H9 (cell line): ENCODE results near the gene ZNF433. TPM values are rescaled to one million over a fixed set of nuclear protein-coding genes. Genes with fewer than 3 reads are reported as not detected.

ENCODE experiments used
- DNase-seq: peaks from one replicate; pipeline ENCODE4 v3.0.0-alpha.2; 2017
- H2AFZ ChIP-seq: one replicate; pipeline ENCODE4 v1.6.1; 2013; ENCODE audit warnings: mild to moderate bottlenecking, low read length, control low read depth, moderate library complexity
- H2AK5ac ChIP-seq: 2 replicates; pipeline ENCODE4 v1.6.1; 2013; ENCODE audit warnings: low read length, control low read depth, mixed read lengths; ENCODE audit not compliant: insufficient read length
- H2BK120ac ChIP-seq: one replicate; pipeline ENCODE4 v1.6.1; 2013; ENCODE audit warnings: low read depth, mild to moderate bottlenecking, low read length, control low read depth, inconsistent platforms; ENCODE audit not compliant: poor library complexity, severe bottlenecking
- H2BK12ac ChIP-seq: 2 replicates; pipeline ENCODE4 v1.6.1; 2013; ENCODE audit warnings: low read length, control low read depth, mixed read lengths, low read depth; ENCODE audit not compliant: insufficient read length
- H2BK15ac ChIP-seq: 2 replicates; pipeline ENCODE4 v1.6.1; 2013; ENCODE audit warnings: low read depth, low read length, control low read depth
- H2BK20ac ChIP-seq: one replicate; pipeline ENCODE4 v1.6.1; 2013; ENCODE audit warnings: low read depth, mild to moderate bottlenecking, low read length, control low read depth, inconsistent platforms; ENCODE audit not compliant: poor library complexity, severe bottlenecking
- H2BK5ac ChIP-seq: 2 replicates; pipeline ENCODE4 v1.6.1; 2013; ENCODE audit warnings: low read length, control low read depth, mixed read lengths; ENCODE audit not compliant: insufficient read length
- H3K14ac ChIP-seq: 2 replicates; pipeline ENCODE4 v1.6.1; 2013; ENCODE audit warnings: low read length, control low read depth; ENCODE audit not compliant: insufficient read depth
- H3K18ac ChIP-seq: 2 replicates; pipeline ENCODE4 v1.6.1; 2013; ENCODE audit warnings: low read depth, mild to moderate bottlenecking, mixed read lengths, low read length, control low read depth; ENCODE audit not compliant: insufficient read length
- H3K23ac ChIP-seq: 2 replicates; pipeline ENCODE4 v1.6.1; 2013; ENCODE audit warnings: low read length, control low read depth, mixed read lengths, low read depth; ENCODE audit not compliant: insufficient read length
- H3K23me2 ChIP-seq: 2 replicates; pipeline ENCODE4 v1.6.1; 2013; ENCODE audit warnings: low read depth, mild to moderate bottlenecking, mixed read lengths, low read length, control low read depth; ENCODE audit not compliant: insufficient read length, poor library complexity, severe bottlenecking
- H3K27ac ChIP-seq: 2 replicates; pipeline ENCODE4 v1.5.1; 2013; ENCODE audit warnings: low read length, control low read depth, mixed read lengths, low read depth; ENCODE audit not compliant: insufficient read length
- H3K27me3 ChIP-seq: 2 replicates; pipeline ENCODE4 v1.6.1; 2013; ENCODE audit warnings: low read length, control low read depth, inconsistent platforms; ENCODE audit not compliant: insufficient read depth
- H3K4ac ChIP-seq: 2 replicates; pipeline ENCODE4 v1.6.1; 2013; ENCODE audit warnings: low read depth, mild to moderate bottlenecking, control low read depth, inconsistent platforms, low read length, moderate library complexity
- H3K4me1 ChIP-seq: 2 replicates; pipeline ENCODE4 v1.6.1; 2013; ENCODE audit warnings: low read length, control low read depth, inconsistent platforms; ENCODE audit not compliant: insufficient read depth
- H3K4me2 ChIP-seq: 2 replicates; pipeline ENCODE4 v1.6.1; 2013; ENCODE audit warnings: low read length, control low read depth, mixed read lengths; ENCODE audit not compliant: insufficient read length, insufficient read depth
- H3K56ac ChIP-seq: 2 replicates; pipeline ENCODE4 v1.6.1; 2013; ENCODE audit warnings: low read depth, mild to moderate bottlenecking, mixed read lengths, low read length, control low read depth; ENCODE audit not compliant: insufficient read length
- H3K79me1 ChIP-seq: 2 replicates; pipeline ENCODE4 v1.6.1; 2013; ENCODE audit warnings: low read depth, mild to moderate bottlenecking, moderate library complexity, low read length, control low read depth, inconsistent platforms; ENCODE audit not compliant: insufficient read depth, poor library complexity, severe bottlenecking
- H3K79me2 ChIP-seq: 2 replicates; pipeline ENCODE4 v1.6.1; 2013; ENCODE audit warnings: low read length, control low read depth, inconsistent platforms; ENCODE audit not compliant: insufficient read depth
- H3K9ac ChIP-seq: 2 replicates; pipeline ENCODE4 v1.6.1; 2013; ENCODE audit warnings: low read length, control low read depth, mixed read lengths; ENCODE audit not compliant: insufficient read length; ENCODE audit errors: extremely low read depth
- H3K9me3 ChIP-seq: one replicate; pipeline ENCODE4 v1.6.1; 2013; ENCODE audit warnings: low read depth, low read length, inconsistent platforms; ENCODE audit not compliant: control insufficient read depth
- H3T11ph ChIP-seq: one replicate; pipeline ENCODE4 v1.6.1; 2013; ENCODE audit warnings: mild to moderate bottlenecking, low read length, control low read depth, inconsistent platforms
- H4K20me1 ChIP-seq: one replicate; pipeline ENCODE4 v1.6.1; 2013; ENCODE audit not compliant: control insufficient read depth, insufficient read length, insufficient read depth
- H4K5ac ChIP-seq: 2 replicates; pipeline ENCODE4 v1.6.1; 2013; ENCODE audit warnings: low read depth, mild to moderate bottlenecking, mixed read lengths, low read length, control low read depth; ENCODE audit not compliant: insufficient read length
- H4K8ac ChIP-seq: replicated peaks from 2 replicates; pipeline ENCODE4 v1.6.1; 2013; ENCODE audit warnings: low read length, control low read depth, mixed read lengths, low read depth; ENCODE audit not compliant: insufficient read length
- H4K91ac ChIP-seq: 2 replicates; pipeline ENCODE4 v1.6.1; 2013; ENCODE audit warnings: low read depth, mild to moderate bottlenecking, moderate library complexity, mixed read lengths, low read length, control low read depth; ENCODE audit not compliant: insufficient read length
- H3K27ac Mint-ChIP-seq, 3 experiments: 2 replicates in 2 of 3; 3 replicates in 1 of 3; pipeline ENCODE4 v1.8.0; 2020 to 2021; ENCODE audit warnings: mixed read lengths in 3 of 3, mild to moderate bottlenecking in 1 of 3, moderate library complexity in 1 of 3
- H3K27me3 Mint-ChIP-seq: 2 replicates; pipeline ENCODE4 v1.8.0; 2021; ENCODE audit warnings: low read depth, mild to moderate bottlenecking, moderate library complexity, mixed read lengths
- H3K36me3 Mint-ChIP-seq, 3 experiments: 2 replicates in 2 of 3; 3 replicates in 1 of 3; pipeline ENCODE4 v1.8.0; 2020 to 2021; ENCODE audit warnings: low read depth in 3 of 3, mixed read lengths in 3 of 3; ENCODE audit not compliant: insufficient read depth in 1 of 3
- H3K4me1 Mint-ChIP-seq, 2 experiments: 2 replicates each; pipeline ENCODE4 v1.8.0; 2020; ENCODE audit warnings: mixed read lengths in 2 of 2
- H3K4me3 Mint-ChIP-seq, 2 experiments: 2 replicates in 1 of 2; 3 replicates in 1 of 2; pipeline ENCODE4 v1.8.0; 2020 to 2021; ENCODE audit warnings: mild to moderate bottlenecking in 2 of 2, mixed read lengths in 2 of 2, moderate library complexity in 1 of 2
- H3K9me3 Mint-ChIP-seq, 2 experiments: 2 replicates in 1 of 2; 3 replicates in 1 of 2; pipeline ENCODE4 v1.8.0; 2020; ENCODE audit warnings: mild to moderate bottlenecking in 2 of 2, mixed read lengths in 2 of 2, moderate library complexity in 1 of 2
- WGBS: extraction: QIAGEN DNeasy Blood & Tissue Kit; methylation state at CpG from one replicate; pipeline ENCODE4 v1.1.7; 2013; ENCODE audit warnings: missing lambda C conversion rate, low lambda C conversion rate, mixed read lengths; ENCODE audit not compliant: insufficient read length; ENCODE audit errors: extremely low coverage; 5-methylcytosine and 5-hydroxymethylcytosine counted together
- total RNA-seq: library from RNA; stranded (reverse); gene quantifications from 2 replicates; pipeline ENCODE4 v1.2.1, GENCODE V29; 2021
- TF ChIP-seq, protein P1 (sequence below): fragments of 200-600 bp; sonication (generic); conservative IDR thresholded peaks from 3 replicates; pipeline ENCODE4 v1.8.0; 2021; ENCODE audit warnings: antibody characterized with exemption, mild to moderate bottlenecking

The ZNF433 gene
- total RNA-seq, 1 experiment from 2014 or later, result 1.9 TPM

GRCh38 chr19:11982526-11982925 lies 53.0 kb downstream of the ZNF433 start:
- Histone ChIP-seq H3K23me2 (no peaks in the 10 kb centered on the region), H2BK15ac (no peak overlapping the region), H3K56ac (no peak overlapping the region), H3K9me3 (peaks cover 47% of the 10 kb centered on the region), H3K9ac (no peak overlapping the region), H3T11ph (no peak overlapping the region), H3K27ac (no peak overlapping the region), H2BK120ac (no peak overlapping the region), H3K14ac (no peak overlapping the region), H3K27me3 (no peaks in the 10 kb centered on the region), H4K8ac (no peak overlapping the region), H3K4ac (no peak overlapping the region), H4K5ac (no peak overlapping the region), H4K91ac (no peak overlapping the region), H3K79me2 (no peaks in the 10 kb centered on the region), H2BK20ac (no peak overlapping the region), H3K4me1 (no peaks in the 10 kb centered on the region), H3K4me2 (no peak overlapping the region), H2BK12ac (no peak overlapping the region), H2BK5ac (no peak overlapping the region), H3K18ac (no peak overlapping the region), H3K79me1 (no peaks in the 10 kb centered on the region), H4K20me1 (no peaks in the 10 kb centered on the region), H3K23ac (no peak overlapping the region), H2AK5ac (no peak overlapping the region), H2AFZ (no peak overlapping the region)
- Mint-ChIP-seq H3K27me3 (peaks cover 4% of the 10 kb centered on the region), H3K9me3 (peaks cover 59 to 66% of the 10 kb centered on the region in 2 experiments), H3K4me1 (peaks cover 10 to 13% of the 10 kb centered on the region in 2 experiments), H3K27ac (no peak overlapping the region), H3K4me3 (no peak overlapping the region; a peak in 1 of 5 replicates), H3K36me3 (peaks cover 36 to 54% (median 52%) of the 10 kb centered on the region in 3 experiments)
- TF ChIP-seq, protein P1, sequence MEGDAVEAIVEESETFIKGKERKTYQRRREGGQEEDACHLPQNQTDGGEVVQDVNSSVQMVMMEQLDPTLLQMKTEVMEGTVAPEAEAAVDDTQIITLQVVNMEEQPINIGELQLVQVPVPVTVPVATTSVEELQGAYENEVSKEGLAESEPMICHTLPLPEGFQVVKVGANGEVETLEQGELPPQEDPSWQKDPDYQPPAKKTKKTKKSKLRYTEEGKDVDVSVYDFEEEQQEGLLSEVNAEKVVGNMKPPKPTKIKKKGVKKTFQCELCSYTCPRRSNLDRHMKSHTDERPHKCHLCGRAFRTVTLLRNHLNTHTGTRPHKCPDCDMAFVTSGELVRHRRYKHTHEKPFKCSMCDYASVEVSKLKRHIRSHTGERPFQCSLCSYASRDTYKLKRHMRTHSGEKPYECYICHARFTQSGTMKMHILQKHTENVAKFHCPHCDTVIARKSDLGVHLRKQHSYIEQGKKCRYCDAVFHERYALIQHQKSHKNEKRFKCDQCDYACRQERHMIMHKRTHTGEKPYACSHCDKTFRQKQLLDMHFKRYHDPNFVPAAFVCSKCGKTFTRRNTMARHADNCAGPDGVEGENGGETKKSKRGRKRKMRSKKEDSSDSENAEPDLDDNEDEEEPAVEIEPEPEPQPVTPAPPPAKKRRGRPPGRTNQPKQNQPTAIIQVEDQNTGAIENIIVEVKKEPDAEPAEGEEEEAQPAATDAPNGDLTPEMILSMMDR, result no peak
- DNase-seq, result no peak
- WGBS, result no CpG with 5 or more reads among the region's 4 CpGs
